AG04449 (cell line): ENCODE measurements around the gene SRSF6.

Experiments
- CTCF ChIA-PET: fragments of 350-600 bp; formaldehyde crosslinking; extraction: SDS; loops from one replicate; lab custom pipeline; 2021; ENCODE audit warnings: antibody characterized with exemption; lab: Yijun Ruan, JAX
- POLR2A ChIA-PET: fragments of 400-600, 350-600 bp; formaldehyde crosslinking; extraction: SDS; loops from one replicate; lab custom pipeline; 2020; ENCODE audit warnings: antibody characterized with exemption, inconsistent platforms; lab: Yijun Ruan, JAX
- DNase-seq: peaks from one replicate; pipeline ENCODE4 v3.0.0-alpha.2; 2010; ENCODE audit warnings: low read depth, low spot score
- H3K4me3 ChIP-seq: 2 replicates; pipeline ENCODE4 v1.5.1; 2011; ENCODE audit warnings: low read depth, mild to moderate bottlenecking, control low read depth, low read length
- TF ChIP-seq, protein P1 (sequence below): IDR thresholded peaks from one replicate; pipeline ENCODE4 v1.5.1; 2011; ENCODE audit warnings: mild to moderate bottlenecking, moderate library complexity, low read length, control low read depth, inconsistent platforms; ENCODE audit not compliant: insufficient read depth; ENCODE audit errors: missing control alignments

The SRSF6 gene

DNA sequence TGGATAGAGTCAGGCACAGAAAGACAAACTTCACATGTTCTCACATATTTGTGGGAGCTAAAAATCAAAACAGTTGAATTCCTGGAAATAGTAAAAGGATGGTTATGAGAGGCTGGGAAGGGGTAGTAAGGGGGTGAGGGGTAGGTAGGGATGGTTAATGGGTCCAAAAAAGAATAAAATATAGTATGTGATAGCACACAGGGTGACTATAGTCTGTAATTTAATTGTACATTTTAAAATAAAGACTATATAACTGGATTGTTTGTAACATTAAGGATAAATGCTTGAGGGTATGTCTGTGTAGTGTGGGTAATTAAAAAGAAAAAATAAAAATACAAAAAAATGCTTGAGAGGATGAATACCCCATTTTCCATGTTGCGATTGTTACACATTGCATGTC is 9.9 kb downstream of the SRSF6 start:
- H3K4me3 ChIP-seq, result no peak overlapping the region
- POLR2A ChIA-PET, result no interaction called here
- DNase-seq, result no peak
- CTCF ChIA-PET, result no interaction called here
- TF ChIP-seq, protein P1, sequence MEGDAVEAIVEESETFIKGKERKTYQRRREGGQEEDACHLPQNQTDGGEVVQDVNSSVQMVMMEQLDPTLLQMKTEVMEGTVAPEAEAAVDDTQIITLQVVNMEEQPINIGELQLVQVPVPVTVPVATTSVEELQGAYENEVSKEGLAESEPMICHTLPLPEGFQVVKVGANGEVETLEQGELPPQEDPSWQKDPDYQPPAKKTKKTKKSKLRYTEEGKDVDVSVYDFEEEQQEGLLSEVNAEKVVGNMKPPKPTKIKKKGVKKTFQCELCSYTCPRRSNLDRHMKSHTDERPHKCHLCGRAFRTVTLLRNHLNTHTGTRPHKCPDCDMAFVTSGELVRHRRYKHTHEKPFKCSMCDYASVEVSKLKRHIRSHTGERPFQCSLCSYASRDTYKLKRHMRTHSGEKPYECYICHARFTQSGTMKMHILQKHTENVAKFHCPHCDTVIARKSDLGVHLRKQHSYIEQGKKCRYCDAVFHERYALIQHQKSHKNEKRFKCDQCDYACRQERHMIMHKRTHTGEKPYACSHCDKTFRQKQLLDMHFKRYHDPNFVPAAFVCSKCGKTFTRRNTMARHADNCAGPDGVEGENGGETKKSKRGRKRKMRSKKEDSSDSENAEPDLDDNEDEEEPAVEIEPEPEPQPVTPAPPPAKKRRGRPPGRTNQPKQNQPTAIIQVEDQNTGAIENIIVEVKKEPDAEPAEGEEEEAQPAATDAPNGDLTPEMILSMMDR, result no peak

DNA sequence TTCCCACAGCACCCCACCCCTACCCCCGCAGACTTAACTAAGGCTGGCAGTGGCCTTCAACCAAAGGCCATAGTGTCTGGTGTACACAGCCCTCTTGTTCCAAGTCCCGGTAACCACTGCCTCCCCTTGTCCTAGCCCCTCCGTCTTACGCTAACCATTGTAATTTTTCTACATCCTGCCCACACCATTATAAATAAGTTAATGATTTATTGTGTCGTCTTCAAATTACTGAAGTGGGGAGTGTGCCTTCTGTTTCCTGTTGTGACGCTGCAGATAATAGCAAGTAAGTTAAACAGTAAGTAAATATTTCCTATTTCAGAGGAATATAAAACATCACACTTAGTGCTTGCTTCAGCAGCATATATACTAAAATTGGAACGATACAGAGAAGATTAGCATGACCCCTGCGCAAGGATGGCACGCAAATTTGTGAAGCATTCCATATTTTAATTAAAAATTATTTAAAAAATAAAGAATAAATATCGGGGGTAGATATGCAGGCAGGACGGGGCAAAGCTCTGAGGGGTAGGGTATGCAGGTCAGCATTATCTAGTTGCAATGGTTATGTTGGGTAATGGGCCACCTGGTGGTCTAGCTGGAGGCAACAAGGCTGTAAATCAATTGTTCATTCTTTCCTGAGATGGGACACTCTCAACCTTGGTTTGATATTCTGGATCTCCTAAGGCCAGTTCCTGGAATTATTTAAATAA is 15.1 kb downstream of the SRSF6 start:
- TF ChIP-seq, protein P1, result no peak
- ChIA-PET CTCF (no interaction called here), POLR2A (no interaction called here)
- no peak for DNase-seq
- H3K4me3 ChIP-seq, result no peak overlapping the region

DNA sequence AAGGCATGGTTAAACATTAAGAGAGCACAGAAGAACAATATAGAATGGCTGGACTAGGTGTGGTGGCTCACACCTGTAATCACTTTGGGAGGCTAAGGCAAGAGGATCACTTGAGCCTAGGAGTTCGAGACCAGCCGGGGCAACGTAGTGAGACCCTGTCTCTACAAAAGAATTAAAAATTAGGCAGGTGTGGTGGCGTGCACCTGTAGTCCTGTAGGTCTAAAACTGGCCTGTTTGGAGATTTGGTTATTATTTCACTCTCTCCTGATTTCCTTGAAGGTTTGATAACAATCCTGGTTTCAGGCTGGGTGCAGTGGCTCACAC is 15.6 kb downstream of the SRSF6 start:
- DNase-seq, result no peak
- POLR2A ChIA-PET, result no interaction called here
- CTCF ChIA-PET, result no interaction called here
- TF ChIP-seq, protein P1, result no peak
- no peak overlapping the region for H3K4me3 ChIP-seq

DNA sequence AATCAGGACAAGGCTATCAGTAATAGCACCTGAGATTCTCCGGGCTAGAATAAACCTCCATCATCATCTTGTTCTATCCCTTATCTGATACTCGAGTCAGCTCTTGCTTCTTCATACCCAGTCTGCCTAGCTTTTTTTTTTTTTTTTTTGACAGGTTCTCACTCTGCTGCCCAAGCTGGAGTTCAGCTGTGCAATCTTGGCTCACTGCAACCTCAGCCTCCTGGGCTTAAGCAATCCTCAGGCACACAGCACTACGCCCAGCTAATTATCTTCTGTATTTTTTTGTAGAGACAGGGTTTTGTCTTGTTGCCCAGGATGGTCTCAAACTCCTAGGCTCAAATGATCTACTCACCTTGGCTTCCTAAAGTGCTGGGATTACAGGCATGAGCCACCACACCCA is 19.5 kb downstream of the SRSF6 start:
- H3K4me3 ChIP-seq, result no peak overlapping the region
- TF ChIP-seq, protein P1, result no peak
- no peak for DNase-seq
- ChIA-PET POLR2A (no interaction called here), CTCF (no interaction called here)

DNA sequence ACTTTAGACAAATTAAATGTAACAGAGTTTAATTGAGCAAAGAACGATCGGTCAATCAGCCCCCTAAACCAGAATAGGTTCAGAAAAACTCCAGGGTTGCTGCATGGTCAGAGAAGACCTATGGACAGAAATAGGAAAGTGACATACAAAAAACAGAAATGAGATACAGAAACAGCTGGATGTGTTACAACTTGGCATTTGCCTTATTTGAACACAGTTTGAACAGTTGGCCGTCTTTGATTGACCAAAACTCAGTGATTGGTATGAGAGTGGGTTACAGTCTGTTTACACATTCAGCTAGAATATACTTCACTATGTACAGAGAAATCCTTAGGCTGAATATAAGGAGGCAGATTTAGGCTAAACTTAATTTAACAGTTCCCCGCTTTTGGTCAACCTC is 19.9 kb downstream of the SRSF6 start:
- no peak overlapping the region for H3K4me3 ChIP-seq
- TF ChIP-seq, protein P1, result no peak
- no peak for DNase-seq
- ChIA-PET CTCF (no interaction called here), POLR2A (no interaction called here)

DNA sequence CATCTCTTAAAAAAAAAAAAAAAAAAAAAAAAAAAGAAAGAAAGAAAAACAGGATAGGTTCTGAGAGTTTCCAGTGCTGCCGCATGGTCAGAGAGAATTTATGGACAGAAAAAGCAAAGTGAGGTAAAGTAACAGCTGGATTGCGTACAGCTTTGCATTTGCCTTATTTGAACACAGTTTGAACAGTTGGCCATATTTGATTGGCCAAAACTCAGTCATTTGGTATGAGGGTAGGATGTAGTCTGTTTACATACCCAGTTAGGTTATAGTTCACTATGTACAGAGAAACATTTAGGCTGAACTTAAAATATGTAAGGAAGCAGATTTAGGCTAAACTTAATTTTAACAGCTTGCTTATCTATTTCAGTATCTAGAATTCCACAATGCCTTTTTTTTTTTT is 32.3 kb downstream of the SRSF6 start:
- TF ChIP-seq, protein P1, result no peak
- no peak for DNase-seq
- CTCF ChIA-PET, result no interaction called here
- H3K4me3 ChIP-seq, result no peak overlapping the region
- POLR2A ChIA-PET, result no interaction called here
